Fibroblast of pulmonary artery (primary cell): ENCODE data around the gene NCKAP5.
"Not testable (repeated sequence)": the region's sequence is repeated elsewhere in the genome, so short reads cannot be mapped to it uniquely, and the experiment has no call there.

Experiments
- DNase-seq: peaks from one replicate; pipeline ENCODE4 v3.0.0-alpha.2; 2010; ENCODE audit warnings: low read depth
- H3K4me3 ChIP-seq: replicated peaks from 2 replicates; pipeline ENCODE4 v1.5.1; 2011; ENCODE audit warnings: low read depth, mild to moderate bottlenecking, control low read depth, low read length, moderate library complexity
- CTCF ChIP-seq: IDR thresholded peaks from 2 replicates; pipeline ENCODE4 v1.5.1; 2011; ENCODE audit warnings: mild to moderate bottlenecking, control low read depth, low read length, inconsistent platforms; ENCODE audit errors: missing control alignments

Gene NCKAP5

GRCh38 chr2:133525613-133526529 is 42.4 kb downstream of the NCKAP5 start:
- DNase-seq: no peak
- no peak overlapping the region for H3K4me3 ChIP-seq
- TF ChIP-seq CTCF: no peak

- H3K4me3 ChIP-seq: no peak overlapping the region
- TF ChIP-seq CTCF: no peak
- DNase-seq: no peak
Observed at GRCh38 chr2:133525090-133525489, 43.2 kb downstream of the NCKAP5 start.

GRCh38 chr2:133523406-133523805 is 44.9 kb downstream of the NCKAP5 start:
- TF ChIP-seq CTCF: no peak
- no peak for DNase-seq
- no peak overlapping the region for H3K4me3 ChIP-seq

- no peak for TF ChIP-seq CTCF
- DNase-seq: no peak
- H3K4me3 ChIP-seq: no peak overlapping the region
Observed at GRCh38 chr2:133522204-133522603, 46.1 kb downstream of the NCKAP5 start.

GRCh38 chr2:133521146-133521745 is 47.0 kb downstream of the NCKAP5 start:
- no peak for TF ChIP-seq CTCF
- H3K4me3 ChIP-seq: no peak overlapping the region
- DNase-seq: no peak

GRCh38 chr2:133519677-133520076 is 48.6 kb downstream of the NCKAP5 start:
- peak; percentile 23 for TF ChIP-seq CTCF
- DNase-seq, H3K4me3 ChIP-seq: not testable (repeated sequence)
